Esophagus squamous epithelium (tissue), 5 donors: ENCODE results near the gene UFSP2. TPM values are rescaled to one million over a fixed set of nuclear protein-coding genes. Genes with fewer than 3 reads are reported as not detected.

Source experiments
- DNase-seq: peaks from one replicate; lab custom pipeline; 2025; lab: John Stamatoyannopoulos, UW
- H3K27ac ChIP-seq, 4 donors: fragments of 200-600 bp; sonication (generic); one replicate each; pipeline ENCODE4 v1.5.1; 2016 to 2019; ENCODE audit warnings: mild to moderate bottlenecking in 1 of 4
- H3K27me3 ChIP-seq, 4 donors: fragments of 200-600 bp; sonication (generic); 1 replicate in 3 of 4; 2 replicates in 1 of 4; pipeline versions ENCODE4 v1.5.1 to v1.6.0; 2017 to 2021; ENCODE audit warnings: antibody characterized with exemption in 1 of 4
- H3K36me3 ChIP-seq, 3 donors: fragments of 200-600 bp; sonication (generic); one replicate each; pipeline ENCODE4 v1.5.1; 2016 to 2019
- H3K4me1 ChIP-seq, 3 donors: fragments of 200-600 bp; sonication (generic); one replicate each; pipeline ENCODE4 v1.5.1; 2017 to 2019
- H3K4me3 ChIP-seq, 4 donors: fragments of 200-600 bp; sonication (generic); 1 replicate in 3 of 4; 2 replicates in 1 of 4; pipeline ENCODE4 v1.5.1; 2016 to 2019; ENCODE audit warnings: mild to moderate bottlenecking in 2 of 4, moderate library complexity in 1 of 4
- H3K9me3 ChIP-seq, 3 donors: fragments of 200-600 bp; sonication (generic); one replicate each; pipeline ENCODE4 v1.5.1; 2016 to 2019
- POLR2A ChIP-seq, 4 donors: fragments of 450-650 bp; IDR thresholded peaks; one replicate each; pipeline ENCODE4 v1.6.1; 2017; ENCODE audit warnings: antibody characterized with exemption in 4 of 4, mild to moderate bottlenecking in 4 of 4, moderate library complexity in 3 of 4
- WGBS, 2 donors: methylation state at CpG; one replicate each; pipeline ENCODE4 v1.1.5; 2018; 5-methylcytosine and 5-hydroxymethylcytosine counted together
- intact Hi-C: fragments of 100-400 bp; cut with DNase I; formaldehyde crosslinking; loops from one replicate; pipeline ENCODE4 v1.15.0; 2022
- small RNA-seq, 4 donors: library from RNA; depleted of rRNA; stranded (forward); fragments of <200 nt; gene quantifications; one replicate each; pipeline ENCODE3, GENCODE V24; 2016
- total RNA-seq, 4 donors: library from RNA; depleted of rRNA; stranded (reverse); fragments of >200 nt; gene quantifications; one replicate each; pipeline ENCODE4 v1.1.0, GENCODE V29; 2016
- TF ChIP-seq, protein P1 (sequence below), 6 experiments: fragments of 450-650 bp in 4 of 6; fragments of 200-600 bp in 2 of 6; sonication (generic) in 2 of 6; IDR thresholded peaks; one replicate each; pipeline ENCODE4 v1.5.1; 2016 to 2019; ENCODE audit warnings: antibody characterized with exemption in 6 of 6, mild to moderate bottlenecking in 4 of 6, moderate library complexity in 4 of 6
- donor health status: DM: yes; HTN: yes; CAD: no.

The UFSP2 gene
- total RNA-seq, 4 donors from 2014 or later, result 20.0 to 32.4 (median 23.3) TPM

DNA sequence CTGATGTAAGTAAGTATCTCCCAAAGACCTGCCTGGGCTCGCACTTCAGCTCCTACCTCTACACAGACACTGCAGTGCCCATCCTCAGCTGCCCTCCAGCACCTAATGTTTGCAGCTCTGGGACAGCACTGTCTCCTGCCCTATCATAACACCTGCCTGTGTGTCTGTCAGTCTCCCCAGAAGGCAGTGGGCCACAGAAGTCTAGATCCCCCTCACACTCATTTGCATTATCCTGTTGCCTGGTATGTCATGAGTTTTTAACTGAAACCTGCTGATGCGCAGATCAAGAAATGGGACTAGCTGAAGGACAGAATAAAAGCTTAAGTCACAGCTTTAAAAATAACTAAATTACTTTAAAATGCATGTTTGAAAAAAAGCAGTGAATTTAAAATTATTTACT, 73.0 kb downstream of the UFSP2 start:
- intact Hi-C loops, result no loop called here
- no peaks in the 10 kb centered on the region for H3K9me3 ChIP-seq
- no peaks in the 10 kb centered on the region for H3K27me3 ChIP-seq
- TF ChIP-seq POLR2A (IDR thresholded peaks at IDR 0.05), result no peak
- TF ChIP-seq, protein P1, sequence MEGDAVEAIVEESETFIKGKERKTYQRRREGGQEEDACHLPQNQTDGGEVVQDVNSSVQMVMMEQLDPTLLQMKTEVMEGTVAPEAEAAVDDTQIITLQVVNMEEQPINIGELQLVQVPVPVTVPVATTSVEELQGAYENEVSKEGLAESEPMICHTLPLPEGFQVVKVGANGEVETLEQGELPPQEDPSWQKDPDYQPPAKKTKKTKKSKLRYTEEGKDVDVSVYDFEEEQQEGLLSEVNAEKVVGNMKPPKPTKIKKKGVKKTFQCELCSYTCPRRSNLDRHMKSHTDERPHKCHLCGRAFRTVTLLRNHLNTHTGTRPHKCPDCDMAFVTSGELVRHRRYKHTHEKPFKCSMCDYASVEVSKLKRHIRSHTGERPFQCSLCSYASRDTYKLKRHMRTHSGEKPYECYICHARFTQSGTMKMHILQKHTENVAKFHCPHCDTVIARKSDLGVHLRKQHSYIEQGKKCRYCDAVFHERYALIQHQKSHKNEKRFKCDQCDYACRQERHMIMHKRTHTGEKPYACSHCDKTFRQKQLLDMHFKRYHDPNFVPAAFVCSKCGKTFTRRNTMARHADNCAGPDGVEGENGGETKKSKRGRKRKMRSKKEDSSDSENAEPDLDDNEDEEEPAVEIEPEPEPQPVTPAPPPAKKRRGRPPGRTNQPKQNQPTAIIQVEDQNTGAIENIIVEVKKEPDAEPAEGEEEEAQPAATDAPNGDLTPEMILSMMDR (IDR thresholded peaks at IDR 0.05), result no peak
- 90 to 100% methylated on average over 2 of the region's 2 CpGs for WGBS, 2 donors
- DNase-seq, result no peak
- no peaks in the 10 kb centered on the region for H3K4me1 ChIP-seq
- no peak overlapping the region for H3K27ac ChIP-seq
- no peak overlapping the region for H3K4me3 ChIP-seq
- peaks cover 0 to 64% (median 0%) of the 10 kb centered on the region in 3 donors for H3K36me3 ChIP-seq

DNA sequence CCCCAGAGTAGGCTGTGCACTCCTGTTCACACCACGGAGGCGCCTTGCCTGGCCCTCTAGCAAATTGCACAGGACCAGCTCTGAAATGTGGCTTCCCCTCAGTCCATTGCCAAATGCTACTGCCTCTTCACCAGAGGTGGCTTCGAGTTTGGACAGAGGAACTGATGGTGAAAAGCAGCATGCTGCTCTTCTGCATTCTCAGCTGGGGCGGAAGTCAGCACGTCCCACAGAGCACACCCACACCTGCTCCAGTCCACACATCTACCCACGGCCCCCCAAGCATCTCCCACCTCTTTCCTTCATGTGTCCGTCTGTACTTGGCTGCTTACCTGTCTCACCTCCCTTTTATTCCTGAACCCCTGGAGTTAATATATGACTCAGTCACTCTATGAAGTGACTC, 73.6 kb downstream of the UFSP2 start:
- WGBS, 2 donors, result 86 to 92% methylated on average over 6 of the region's 7 CpGs
- Histone ChIP-seq H3K27me3 (no peaks in the 10 kb centered on the region), H3K9me3 (no peaks in the 10 kb centered on the region), H3K36me3 (peaks cover 0 to 69% (median 0%) of the 10 kb centered on the region in 3 donors), H3K27ac (no peak overlapping the region), H3K4me1 (no peaks in the 10 kb centered on the region), H3K4me3 (no peak overlapping the region)
- no peak for DNase-seq
- intact Hi-C loops, result no loop called here
- TF ChIP-seq, protein P1 (IDR thresholded peaks at IDR 0.05), result no peak
- no peak for TF ChIP-seq POLR2A (IDR thresholded peaks at IDR 0.05)

DNA sequence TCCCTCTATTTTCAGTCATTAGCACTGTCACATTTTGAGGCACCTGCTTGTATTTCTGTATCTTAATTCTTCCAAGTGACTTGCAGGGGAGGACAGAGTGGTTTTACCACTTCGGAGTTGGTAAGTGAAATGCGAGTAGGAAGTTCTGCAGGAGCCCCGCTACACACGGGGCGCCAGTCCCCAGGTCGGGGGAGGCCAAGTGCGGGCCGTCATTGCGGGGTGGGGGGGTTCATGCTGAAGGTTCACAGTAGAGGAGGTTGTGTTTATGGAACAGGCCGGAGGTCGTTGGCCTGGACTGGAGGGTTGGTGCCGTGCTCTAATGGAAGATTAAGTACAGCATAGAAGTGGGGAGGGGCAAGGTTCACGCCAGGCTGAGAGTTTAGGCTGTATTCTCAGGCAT, 74.1 kb downstream of the UFSP2 start:
- H3K4me1 ChIP-seq, result no peaks in the 10 kb centered on the region
- no peaks in the 10 kb centered on the region for H3K9me3 ChIP-seq
- no peak for DNase-seq
- intact Hi-C loops, result no loop called here
- 90 to 96% methylated on average over 4 to 7 of the region's 13 CpGs for WGBS, 2 donors
- TF ChIP-seq, protein P1 (IDR thresholded peaks at IDR 0.05), result no peak
- no peak for TF ChIP-seq POLR2A (IDR thresholded peaks at IDR 0.05)
- no peaks in the 10 kb centered on the region for H3K27me3 ChIP-seq
- peaks cover 0 to 74% (median 0%) of the 10 kb centered on the region in 3 donors for H3K36me3 ChIP-seq
- no peak overlapping the region for H3K4me3 ChIP-seq
- no peak overlapping the region for H3K27ac ChIP-seq

Small RNA genes lying within 50 kb of the gene (small RNA-seq; reads per million reads assigned to genes)
- gene RF00019, result 0 reads per million in 4 donors

Other genes with a start within 250 kb of the UFSP2 start
- gene CFAP97, start 222.0 kb downstream of the UFSP2 start, total RNA-seq, result 10 to 100 TPM; 14.6 to 34.0 (median 20.0) TPM
- gene SNX25, start 216.4 kb downstream of the UFSP2 start, total RNA-seq, result 10 to 100 TPM in 1 of 4 donors, 1 to 10 TPM in 3; 5.5 to 18.9 (median 7.5) TPM
- under 1 TPM in 3 of 4 donors, not detected in 1; 0.08 to 0.57 (median 0.22) TPM for gene LRP2BP, start 30.0 kb downstream of the UFSP2 start, total RNA-seq
- gene ANKRD37, start 29.1 kb downstream of the UFSP2 start, total RNA-seq, result 10 to 100 TPM in 1 of 4 donors, 1 to 10 TPM in 3; 4.7 to 40.1 (median 6.4) TPM
- 1 to 10 TPM in 3 of 4 donors, under 1 TPM in 1; 0.18 to 2.3 (median 1.3) TPM for gene CCDC110, start 45.8 kb upstream of the UFSP2 start, total RNA-seq
- 100 to 1,000 TPM in 1 of 4 donors, 10 to 100 TPM in 3; 13.9 to 322 (median 44.6) TPM for gene PDLIM3, start 109.5 kb upstream of the UFSP2 start, total RNA-seq